Testis (tissue), 3 donors: ENCODE measurements around the gene HMCES. TPM values are rescaled to one million over a fixed set of nuclear protein-coding genes. Genes with fewer than 3 reads are reported as not detected.
A peak's percentile ranks its signal among the peaks of the same experiment; 100 is the strongest.

Experiments used
- DNase-seq: peaks from one replicate; pipeline ENCODE4 v3.0.0-alpha.2; 2019
- H3K27ac ChIP-seq, 2 donors: fragments of 200-600 bp; sonication (generic); one replicate each; pipeline ENCODE4 v1.5.1; 2019
- H3K27me3 ChIP-seq: fragments of 200-600 bp; sonication (generic); one replicate; pipeline ENCODE4 v1.5.1; 2019
- H3K36me3 ChIP-seq: fragments of 200-600 bp; sonication (generic); one replicate; pipeline ENCODE4 v1.5.1; 2017; ENCODE audit warnings: low read depth; ENCODE audit errors: missing control alignments
- H3K4me1 ChIP-seq: fragments of 200-600 bp; sonication (generic); one replicate; pipeline ENCODE4 v1.5.1; 2019
- H3K4me3 ChIP-seq, 2 donors: fragments of 200-600 bp; sonication (generic); one replicate each; pipeline ENCODE4 v1.5.1; 2017 to 2019
- H3K9me3 ChIP-seq: fragments of 200-600 bp; sonication (generic); one replicate; pipeline ENCODE4 v1.5.1; 2017
- CTCF ChIP-seq, 3 experiments: fragments of 450-650 bp in 2 of 3; fragments of 200-600 bp in 1 of 3; sonication (generic) in 1 of 3; IDR thresholded peaks; one replicate each; pipeline ENCODE4 v1.5.1; 2016 to 2019; ENCODE audit warnings: antibody characterized with exemption in 3 of 3, mild to moderate bottlenecking in 2 of 3, moderate library complexity in 1 of 3
- POLR2A ChIP-seq: fragments of 450-650 bp; IDR thresholded peaks from one replicate; pipeline ENCODE4 v1.6.1; 2017; ENCODE audit warnings: antibody characterized with exemption, mild to moderate bottlenecking, moderate library complexity
- WGBS, 2 donors: methylation state at CpG; one replicate each; pipeline ENCODE4 v1.1.5; 2018; 5-methylcytosine and 5-hydroxymethylcytosine counted together
- intact Hi-C: fragments of 100-400 bp; cut with DNase I; formaldehyde crosslinking; loops from one replicate; pipeline ENCODE4 v1.15.1; 2023; ENCODE audit warnings: low total_unique reads
- polyA plus RNA-seq: library from polyadenylated mRNA; stranded (reverse); fragments of 350-450 nt; fragmentation: Illumina TruSeq; extraction: RNeasy Lipid Tissue Mini Kit (QIAGEN cat#74804); gene quantifications from one replicate; pipeline ENCODE4 v1.2.3, GENCODE V29; 2014; ENCODE audit warnings: low read depth, low replicate concordance; ENCODE audit not compliant: insufficient read depth
- total RNA-seq, 2 donors: library from RNA; depleted of rRNA; stranded (reverse); fragments of >200 nt; gene quantifications; one replicate each; pipeline ENCODE4 v1.2.3, GENCODE V29; 2016

Gene HMCES
- total and polyA plus RNA-seq, 3 donors from 2014 or later: 37.8 to 81.5 (median 41.6) TPM

GRCh38 chr3:129314386-129315222 is 35.9 kb downstream of the HMCES start:
- Histone ChIP-seq H3K27me3 (no peaks in the 10 kb centered on the region), H3K4me1 (peaks cover 21% of the 10 kb centered on the region), H3K27ac (peak overlapping the region; percentile 89 to 91), H3K9me3 (no peaks in the 10 kb centered on the region), H3K36me3 (no peaks in the 10 kb centered on the region), H3K4me3 (peak overlapping the region; percentile 68 to 93)
- intact Hi-C loops: loop anchor here (5.0 kb wide), 1 partner anchor 37 kb away; the partner anchor contains the start of gene HMCES
- TF ChIP-seq POLR2A: no peak
- TF ChIP-seq CTCF (IDR thresholded peaks at IDR 0.05): peak in 1 of 3 experiments; percentile 26
- 1% methylated on average over 16 to 53 of the region's 53 CpGs for WGBS, 2 donors
- peak; percentile 93 for DNase-seq

- no peaks in the 10 kb centered on the region for H3K9me3 ChIP-seq
- 0% methylated on average over 16 to 55 of the region's 80 CpGs for WGBS, 2 donors
- no peaks in the 10 kb centered on the region for H3K27me3 ChIP-seq
- H3K36me3 ChIP-seq: no peaks in the 10 kb centered on the region
- TF ChIP-seq CTCF (IDR thresholded peaks at IDR 0.05) (no peak), POLR2A (no peak)
- H3K27ac ChIP-seq: peak overlapping the region; percentile 89 to 91
- H3K4me3 ChIP-seq: peak overlapping the region; percentile 68 to 93
- intact Hi-C loops: loop anchor here (5.0 kb wide), 1 partner anchor 38 kb away; the partner anchor contains the start of gene HMCES
- H3K4me1 ChIP-seq: peaks cover 21% of the 10 kb centered on the region
- DNase-seq: peak; percentile 38
Observed at GRCh38 chr3:129315223-129315997, 36.7 kb downstream of the HMCES start.

- Histone ChIP-seq H3K4me1 (peaks cover 21% of the 10 kb centered on the region), H3K27me3 (no peaks in the 10 kb centered on the region), H3K9me3 (no peaks in the 10 kb centered on the region), H3K36me3 (no peaks in the 10 kb centered on the region), H3K4me3 (peak overlapping the region; percentile 68 to 93), H3K27ac (peak overlapping the region; percentile 86 to 89)
- no peak for TF ChIP-seq POLR2A
- TF ChIP-seq CTCF (IDR thresholded peaks at IDR 0.05): no peak
- no peak for DNase-seq
- intact Hi-C loops: loop anchor here (5.0 kb wide), 1 partner anchor 39 kb away; the partner anchor contains the start of gene HMCES
- 5% methylated on average over 7 of the region's 34 CpGs; no CpG with 5 or more reads in 1 of the 2 donors for whole genome bisulfite sequencing, 2 donors
Observed at GRCh38 chr3:129315998-129316247, 37.3 kb downstream of the HMCES start.

GRCh38 chr3:129316248-129317013 is 37.8 kb downstream of the HMCES start:
- H3K36me3 ChIP-seq: no peaks in the 10 kb centered on the region
- H3K27ac ChIP-seq: peak overlapping the region; percentile 86 to 89
- no peaks in the 10 kb centered on the region for H3K27me3 ChIP-seq
- peak overlapping the region; percentile 68 to 93 for H3K4me3 ChIP-seq
- peaks cover 21% of the 10 kb centered on the region for H3K4me1 ChIP-seq
- intact Hi-C loops: loop anchor here (5.0 kb wide), 1 partner anchor 39 kb away; the partner anchor contains the start of gene HMCES
- no peaks in the 10 kb centered on the region for H3K9me3 ChIP-seq
- peak; percentile 90 for DNase-seq
- 0 to 1% methylated on average over 17 to 55 of the region's 65 CpGs for WGBS, 2 donors
- peak; percentile 81 for TF ChIP-seq POLR2A
- TF ChIP-seq CTCF (IDR thresholded peaks at IDR 0.05): peak in 2 of 3 experiments; percentile 42 to 58
